ENCODE measurements around the gene CCDC24.

CCDC24 gene

GRCh38 chr1:43975249-43975961 lies 16.0 kb upstream of the CCDC24 start:
- Histone ChIP-seq H3K27ac (ENCODE audit: low read depth, low read length, severe bottlenecking) (peak overlapping the region; percentile 74), H3K4me3 (ENCODE audit: extremely low read depth, insufficient read depth, low read length, poor library complexity, severe bottlenecking) (peak overlapping the region; percentile 86), H3K36me3 (ENCODE audit: control insufficient read depth, insufficient read depth, low read length) (peaks cover 45% of the 10 kb centered on the region), H3K9me3 (ENCODE audit: control insufficient read depth, low read length) (no peaks in the 10 kb centered on the region), H3K4me1 (ENCODE audit: control insufficient read depth, insufficient read depth, low read length, poor library complexity, severe bottlenecking) (peaks cover 13% of the 10 kb centered on the region)
- 0% methylated on average over 23 to 24 of the region's 34 CpGs for WGBS, 2 experiments (ENCODE audit: insufficient coverage in 2 of 2)

GRCh38 chr1:43976045-43976444 lies 15.4 kb upstream of the CCDC24 start:
- H3K4me3 ChIP-seq (ENCODE audit: extremely low read depth, insufficient read depth, low read length, poor library complexity, severe bottlenecking), result peak overlapping the region; percentile 86
- no peak overlapping the region for H3K27ac ChIP-seq (ENCODE audit: low read depth, low read length, severe bottlenecking)
- peaks cover 7% of the 10 kb centered on the region for H3K4me1 ChIP-seq (ENCODE audit: control insufficient read depth, insufficient read depth, low read length, poor library complexity, severe bottlenecking)
- H3K9me3 ChIP-seq (ENCODE audit: control insufficient read depth, low read length), result no peaks in the 10 kb centered on the region
- 93 to 94% methylated on average over 2 to 3 of the region's 4 CpGs for WGBS, 2 experiments (ENCODE audit: insufficient coverage in 2 of 2)
- H3K36me3 ChIP-seq (ENCODE audit: control insufficient read depth, insufficient read depth, low read length), result peaks cover 49% of the 10 kb centered on the region

GRCh38 chr1:43976890-43977289 lies 14.5 kb upstream of the CCDC24 start:
- Histone ChIP-seq H3K9me3 (ENCODE audit: control insufficient read depth, low read length) (no peaks in the 10 kb centered on the region), H3K27ac (ENCODE audit: low read depth, low read length, severe bottlenecking) (no peak overlapping the region), H3K4me1 (ENCODE audit: control insufficient read depth, insufficient read depth, low read length, poor library complexity, severe bottlenecking) (peaks cover 7% of the 10 kb centered on the region), H3K36me3 (ENCODE audit: control insufficient read depth, insufficient read depth, low read length) (peaks cover 52% of the 10 kb centered on the region), H3K4me3 (ENCODE audit: extremely low read depth, insufficient read depth, low read length, poor library complexity, severe bottlenecking) (no peak overlapping the region)
- 94 to 98% methylated on average over 8 of the region's 8 CpGs for WGBS, 2 experiments (ENCODE audit: insufficient coverage in 2 of 2)

- Histone ChIP-seq H3K36me3 (ENCODE audit: control insufficient read depth, insufficient read depth, low read length) (peaks cover 52% of the 10 kb centered on the region), H3K9me3 (ENCODE audit: control insufficient read depth, low read length) (no peaks in the 10 kb centered on the region), H3K4me1 (ENCODE audit: control insufficient read depth, insufficient read depth, low read length, poor library complexity, severe bottlenecking) (peaks cover 7% of the 10 kb centered on the region), H3K27ac (ENCODE audit: low read depth, low read length, severe bottlenecking) (no peak overlapping the region), H3K4me3 (ENCODE audit: extremely low read depth, insufficient read depth, low read length, poor library complexity, severe bottlenecking) (no peak overlapping the region)
- WGBS, 2 experiments (ENCODE audit: insufficient coverage in 2 of 2), result 94 to 95% methylated on average over 4 to 5 of the region's 9 CpGs
Measured at GRCh38 chr1:43977376-43978263, 13.8 kb upstream of the CCDC24 start.

- peaks cover 7% of the 10 kb centered on the region for H3K4me1 ChIP-seq (ENCODE audit: control insufficient read depth, insufficient read depth, low read length, poor library complexity, severe bottlenecking)
- H3K4me3 ChIP-seq (ENCODE audit: extremely low read depth, insufficient read depth, low read length, poor library complexity, severe bottlenecking), result peak overlapping the region; percentile 55
- H3K36me3 ChIP-seq (ENCODE audit: control insufficient read depth, insufficient read depth, low read length), result peaks cover 52% of the 10 kb centered on the region
- no peaks in the 10 kb centered on the region for H3K9me3 ChIP-seq (ENCODE audit: control insufficient read depth, low read length)
- no peak overlapping the region for H3K27ac ChIP-seq (ENCODE audit: low read depth, low read length, severe bottlenecking)
- WGBS, 2 experiments (ENCODE audit: insufficient coverage in 2 of 2), result 84 to 89% methylated on average over 3 to 4 of the region's 5 CpGs
Measured at GRCh38 chr1:43978264-43978550, 13.2 kb upstream of the CCDC24 start.

- WGBS, 2 experiments (ENCODE audit: insufficient coverage in 2 of 2), result 4 to 5% methylated on average over 27 to 49 of the region's 54 CpGs
- Histone ChIP-seq H3K9me3 (ENCODE audit: control insufficient read depth, low read length) (no peaks in the 10 kb centered on the region), H3K36me3 (ENCODE audit: control insufficient read depth, insufficient read depth, low read length) (peaks cover 53% of the 10 kb centered on the region), H3K27ac (ENCODE audit: low read depth, low read length, severe bottlenecking) (peak within 1 kb of the TSS; percentile 49), H3K4me3 (ENCODE audit: extremely low read depth, insufficient read depth, low read length, poor library complexity, severe bottlenecking) (peak within 1 kb of the TSS; percentile 58), H3K4me1 (ENCODE audit: control insufficient read depth, insufficient read depth, low read length, poor library complexity, severe bottlenecking) (peaks cover 7% of the 10 kb centered on the region)
Measured at GRCh38 chr1:43978551-43979260, 12.7 kb upstream of the CCDC24 start, which contains the start of gene B4GALT2. B4GALT2 (plus strand) TSS chr1:43979210; CDS start chr1:43981161, 1,951 bp downstream.

GRCh38 chr1:43979261-43979527 lies 12.2 kb upstream of the CCDC24 start:
- Histone ChIP-seq H3K27ac (ENCODE audit: low read depth, low read length, severe bottlenecking) (peak overlapping the region; percentile 49), H3K4me3 (ENCODE audit: extremely low read depth, insufficient read depth, low read length, poor library complexity, severe bottlenecking) (peak overlapping the region; percentile 58), H3K36me3 (ENCODE audit: control insufficient read depth, insufficient read depth, low read length) (peaks cover 58% of the 10 kb centered on the region), H3K9me3 (ENCODE audit: control insufficient read depth, low read length) (no peaks in the 10 kb centered on the region), H3K4me1 (ENCODE audit: control insufficient read depth, insufficient read depth, low read length, poor library complexity, severe bottlenecking) (peaks cover 7% of the 10 kb centered on the region)
- 0% methylated on average over 25 to 30 of the region's 45 CpGs for WGBS, 2 experiments (ENCODE audit: insufficient coverage in 2 of 2)

GRCh38 chr1:43979528-43980254 lies 11.7 kb upstream of the CCDC24 start:
- WGBS, 2 experiments (ENCODE audit: insufficient coverage in 2 of 2), result 9 to 10% methylated on average over 13 to 16 of the region's 45 CpGs
- peaks cover 63% of the 10 kb centered on the region for H3K36me3 ChIP-seq (ENCODE audit: control insufficient read depth, insufficient read depth, low read length)
- no peaks in the 10 kb centered on the region for H3K9me3 ChIP-seq (ENCODE audit: control insufficient read depth, low read length)
- H3K27ac ChIP-seq (ENCODE audit: low read depth, low read length, severe bottlenecking), result peak overlapping the region; percentile 49
- H3K4me3 ChIP-seq (ENCODE audit: extremely low read depth, insufficient read depth, low read length, poor library complexity, severe bottlenecking), result peak overlapping the region; percentile 58
- peaks cover 7% of the 10 kb centered on the region for H3K4me1 ChIP-seq (ENCODE audit: control insufficient read depth, insufficient read depth, low read length, poor library complexity, severe bottlenecking)

- H3K4me3 ChIP-seq (ENCODE audit: extremely low read depth, insufficient read depth, low read length, poor library complexity, severe bottlenecking), result peak overlapping the region; percentile 58
- H3K27ac ChIP-seq (ENCODE audit: low read depth, low read length, severe bottlenecking), result peak overlapping the region; percentile 49
- H3K4me1 ChIP-seq (ENCODE audit: control insufficient read depth, insufficient read depth, low read length, poor library complexity, severe bottlenecking), result peaks cover 7% of the 10 kb centered on the region
- WGBS, 2 experiments (ENCODE audit: insufficient coverage in 2 of 2), result 79 to 84% methylated on average over 10 to 12 of the region's 13 CpGs
- peaks cover 69% of the 10 kb centered on the region for H3K36me3 ChIP-seq (ENCODE audit: control insufficient read depth, insufficient read depth, low read length)
- H3K9me3 ChIP-seq (ENCODE audit: control insufficient read depth, low read length), result no peaks in the 10 kb centered on the region
Measured at GRCh38 chr1:43980255-43981134, 10.9 kb upstream of the CCDC24 start.
